Stomach (tissue), 9 donors: ENCODE results near the gene PRSS2. TPM values are rescaled to one million over a fixed set of nuclear protein-coding genes. Genes with fewer than 3 reads are reported as not detected.
A peak's percentile ranks its signal among the peaks of the same experiment; 100 is the strongest.

Experiments used
- DNase-seq, 2 donors: peaks; one replicate each; pipeline versions ENCODE4 v3.0.0 to v3.0.0-alpha.2; 2013 to 2019
- H3K27ac ChIP-seq, 5 donors: fragments of 200-600 bp in 4 of 5; sonication (generic) in 4 of 5; one replicate each; pipeline ENCODE4 v1.5.1; 2013 to 2019; ENCODE audit warnings: mild to moderate bottlenecking in 1 of 5, moderate library complexity in 1 of 5
- H3K27me3 ChIP-seq, 3 donors: fragments of 200-600 bp; sonication (generic); one replicate each; pipeline ENCODE4 v1.5.1; 2017 to 2019; ENCODE audit warnings: mixed run types in 1 of 3
- H3K36me3 ChIP-seq, 4 donors: fragments of 200-600 bp; sonication (generic); 1 replicate in 3 of 4; 2 replicates in 1 of 4; pipeline ENCODE4 v1.5.1; 2016 to 2019
- H3K4me1 ChIP-seq, 4 donors: fragments of 200-600 bp; sonication (generic); one replicate each; pipeline ENCODE4 v1.5.1; 2016 to 2019
- H3K4me3 ChIP-seq, 4 donors: fragments of 200-600 bp; sonication (generic) in 3 of 4; one replicate each; pipeline ENCODE4 v1.5.1; 2016 to 2019; ENCODE audit warnings: mild to moderate bottlenecking in 1 of 4
- H3K9me3 ChIP-seq, 4 donors: fragments of 200-600 bp; sonication (generic); one replicate each; pipeline ENCODE4 v1.5.1; 2016 to 2019
- EP300 ChIP-seq: sonication (generic); formaldehyde crosslinking; IDR thresholded peaks from one replicate; pipeline ENCODE4 v1.6.1; 2017; ENCODE audit warnings: antibody characterized with exemption
- POLR2A ChIP-seq, 4 donors: fragments of 450-650 bp; IDR thresholded peaks; one replicate each; pipeline ENCODE4 v1.6.1; 2016; ENCODE audit warnings: antibody characterized with exemption in 4 of 4, control low read depth in 2 of 4, mild to moderate bottlenecking in 1 of 4, moderate library complexity in 1 of 4
- POLR2AphosphoS5 ChIP-seq, 3 donors: sonication (generic); formaldehyde crosslinking; IDR thresholded peaks; one replicate each; pipeline ENCODE4 v1.6.1; 2016; ENCODE audit warnings: antibody characterized with exemption in 3 of 3
- WGBS, 5 donors: extraction: QIAGEN DNeasy Blood & Tissue Kit in 3 of 5; methylation state at CpG; one replicate each; pipeline versions ENCODE4 v1.1.5 to v1.1.7; 2013 to 2018; 5-methylcytosine and 5-hydroxymethylcytosine counted together
- intact Hi-C: fragments of 100-400 bp; cut with DNase I; formaldehyde crosslinking; loops from one replicate; pipeline ENCODE4 v1.15.1; 2023; ENCODE audit warnings: low total_unique reads
- polyA plus RNA-seq, 3 donors: library from polyadenylated mRNA; stranded (reverse); fragments of 200-250 nt; gene quantifications; one replicate each; pipeline ENCODE4 v1.2.3, GENCODE V29; 2013
- total RNA-seq, 5 donors: library from RNA; depleted of rRNA; stranded (reverse); fragments of >200 nt; gene quantifications; one replicate each; pipeline versions ENCODE4 v1.1.0 to v1.2.3, GENCODE V29; 2014 to 2016
- TF ChIP-seq, protein P1 (sequence below), 7 experiments: fragments of 450-650 bp in 4 of 7; fragments of 200-600 bp in 3 of 7; sonication (generic) in 3 of 7; IDR thresholded peaks; one replicate each; pipeline ENCODE4 v1.5.1; 2016 to 2019; ENCODE audit warnings: antibody characterized with exemption in 7 of 7, control low read depth in 2 of 7, mild to moderate bottlenecking in 1 of 7
- donor health status: healthy with polysubstance abuse.
- donor health status: Bipolar disorder and iron deficiency.
- donor health status: healthy.

The PRSS2 gene
- total and polyA plus RNA-seq, 8 donors: 1.3 to 86.1 (median 59.1) TPM; not detected in 3

DNA sequence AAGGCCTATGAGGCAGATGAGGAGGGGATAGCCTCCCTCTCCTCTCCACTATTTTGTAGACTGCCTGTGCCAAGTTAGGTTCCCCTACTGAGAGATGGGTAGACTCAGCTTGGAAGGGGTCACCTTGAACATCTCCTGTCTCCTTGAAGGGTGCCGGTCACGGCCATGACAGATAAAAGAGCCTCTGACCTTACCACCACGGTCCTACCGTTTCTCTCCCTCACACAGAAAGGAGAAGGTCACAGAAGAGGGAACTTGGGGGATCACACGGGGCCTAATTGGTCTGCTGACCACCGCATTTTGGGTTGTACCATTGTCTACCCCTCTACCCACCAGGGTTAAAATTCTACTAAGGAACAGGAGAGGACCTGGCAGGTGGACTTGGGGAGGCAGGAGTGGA lies 17.0 kb downstream of the PRSS2 start:
- 69 to 89% (median 82%) methylated on average over 6 of the region's 6 CpGs for WGBS, 5 donors

DNA sequence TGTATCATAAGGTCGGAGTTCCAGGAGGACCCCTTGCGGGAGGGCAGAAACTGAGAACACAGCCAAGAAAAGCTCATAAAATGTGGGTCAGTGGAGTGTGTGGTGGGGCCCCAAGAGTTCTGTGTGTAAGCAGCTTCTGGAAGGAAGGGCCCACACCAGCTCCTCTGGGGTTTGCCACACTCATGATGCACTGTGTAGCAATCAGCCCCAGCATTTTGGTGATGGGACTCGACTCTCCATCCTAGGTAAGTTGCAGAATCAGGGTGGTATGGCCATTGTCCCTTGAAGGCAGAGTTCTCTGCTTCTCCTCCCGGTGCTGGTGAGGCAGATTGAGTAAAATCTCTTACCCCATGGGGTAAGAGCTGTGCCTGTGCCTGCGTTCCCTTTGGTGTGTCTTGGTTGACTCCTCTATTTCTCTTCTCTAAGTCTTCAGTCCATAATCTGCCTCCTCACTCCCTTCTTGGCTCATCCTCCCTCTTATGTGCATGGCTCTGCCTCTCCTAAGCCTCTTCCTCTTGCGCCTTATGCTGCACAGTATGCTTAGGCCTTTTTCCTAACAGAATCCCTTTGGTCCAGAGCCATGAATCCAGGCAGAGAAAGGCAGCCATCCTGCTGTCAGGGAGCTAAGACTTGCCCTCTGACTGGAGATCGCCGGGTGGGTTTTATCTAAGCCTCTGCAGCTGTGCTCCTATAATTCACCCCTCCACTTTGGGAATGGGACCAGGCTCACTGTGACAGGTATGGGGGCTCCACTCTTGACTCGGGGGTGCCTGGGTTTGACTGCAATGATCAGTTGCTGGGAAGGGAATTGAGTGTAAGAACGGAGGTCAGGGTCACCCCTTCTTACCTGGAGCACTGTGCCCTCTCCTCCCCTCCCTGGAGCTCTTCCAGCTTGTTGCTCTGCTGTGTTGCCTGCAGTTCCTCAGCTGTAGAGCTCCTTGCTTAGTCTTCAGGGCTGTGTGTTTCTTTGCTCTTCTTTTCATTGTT lies 17.8 kb downstream of the PRSS2 start:
- Histone ChIP-seq H3K36me3 (no peaks in the 10 kb centered on the region), H3K27me3 (peaks cover 0 to 43% (median 3%) of the 10 kb centered on the region in 3 donors), H3K9me3 (no peaks in the 10 kb centered on the region), H3K4me3 (peak overlapping the region in 2 of 4 donors; percentile 7 to 17), H3K27ac (peak overlapping the region in 2 of 5 donors; percentile 13 to 20), H3K4me1 (no peaks in the 10 kb centered on the region)
- WGBS, 5 donors: 67 to 79% (median 76%) methylated on average over 9 to 10 of the region's 10 CpGs
- TF ChIP-seq EP300 (no peak), POLR2AphosphoS5 (IDR thresholded peaks at IDR 0.05) (no peak), POLR2A (IDR thresholded peaks at IDR 0.05) (no peak)
- TF ChIP-seq, protein P1, sequence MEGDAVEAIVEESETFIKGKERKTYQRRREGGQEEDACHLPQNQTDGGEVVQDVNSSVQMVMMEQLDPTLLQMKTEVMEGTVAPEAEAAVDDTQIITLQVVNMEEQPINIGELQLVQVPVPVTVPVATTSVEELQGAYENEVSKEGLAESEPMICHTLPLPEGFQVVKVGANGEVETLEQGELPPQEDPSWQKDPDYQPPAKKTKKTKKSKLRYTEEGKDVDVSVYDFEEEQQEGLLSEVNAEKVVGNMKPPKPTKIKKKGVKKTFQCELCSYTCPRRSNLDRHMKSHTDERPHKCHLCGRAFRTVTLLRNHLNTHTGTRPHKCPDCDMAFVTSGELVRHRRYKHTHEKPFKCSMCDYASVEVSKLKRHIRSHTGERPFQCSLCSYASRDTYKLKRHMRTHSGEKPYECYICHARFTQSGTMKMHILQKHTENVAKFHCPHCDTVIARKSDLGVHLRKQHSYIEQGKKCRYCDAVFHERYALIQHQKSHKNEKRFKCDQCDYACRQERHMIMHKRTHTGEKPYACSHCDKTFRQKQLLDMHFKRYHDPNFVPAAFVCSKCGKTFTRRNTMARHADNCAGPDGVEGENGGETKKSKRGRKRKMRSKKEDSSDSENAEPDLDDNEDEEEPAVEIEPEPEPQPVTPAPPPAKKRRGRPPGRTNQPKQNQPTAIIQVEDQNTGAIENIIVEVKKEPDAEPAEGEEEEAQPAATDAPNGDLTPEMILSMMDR (IDR thresholded peaks at IDR 0.05): no peak
- intact Hi-C loops: loop anchor here (10.0 kb wide), 1 partner anchor 154 kb away; no protein-coding TSS in a partner anchor
- DNase-seq: no peak

More for the DNA sequence above, 17.0 kb downstream of the PRSS2 start:
- intact Hi-C loops: loop anchor here (10.0 kb wide), 1 partner anchor 153 kb away; no protein-coding TSS in a partner anchor
- Histone ChIP-seq H3K36me3 (no peaks in the 10 kb centered on the region), H3K4me3 (no peak overlapping the region), H3K27ac (peak overlapping the region in 2 of 5 donors; percentile 20 to 32), H3K4me1 (peaks cover 0 to 8% (median 5%) of the 10 kb centered on the region in 4 donors), H3K27me3 (peaks cover 0 to 44% (median 3%) of the 10 kb centered on the region in 3 donors), H3K9me3 (no peaks in the 10 kb centered on the region)
- DNase-seq: no peak
- no peak for TF ChIP-seq POLR2AphosphoS5 (IDR thresholded peaks at IDR 0.05)
- TF ChIP-seq, protein P1 (IDR thresholded peaks at IDR 0.05): no peak
- TF ChIP-seq EP300: no peak
- TF ChIP-seq POLR2A (IDR thresholded peaks at IDR 0.05): no peak

DNA sequence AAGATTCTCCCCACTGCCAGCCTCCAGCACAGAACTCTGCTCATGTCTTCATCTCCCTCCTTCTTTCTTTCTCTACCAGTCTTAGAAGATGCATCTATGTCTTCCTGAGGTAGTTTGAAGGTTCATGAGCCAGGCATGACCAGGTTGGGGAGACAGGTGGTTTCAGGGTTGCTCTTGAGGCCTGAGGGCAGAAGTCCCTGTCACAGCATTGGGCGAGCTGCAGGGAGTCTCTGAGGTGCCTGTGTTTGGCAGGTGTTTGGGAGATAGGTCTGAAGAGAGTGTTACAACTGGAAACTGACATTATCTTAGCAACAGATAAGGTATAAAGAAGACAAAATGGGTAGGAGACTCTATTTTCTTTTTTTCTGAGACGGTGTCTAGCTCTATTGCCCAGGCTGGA lies 18.7 kb downstream of the PRSS2 start:
- Histone ChIP-seq H3K4me3 (no peak overlapping the region), H3K9me3 (no peaks in the 10 kb centered on the region), H3K4me1 (no peaks in the 10 kb centered on the region), H3K36me3 (no peaks in the 10 kb centered on the region), H3K27me3 (peaks cover 0 to 44% (median 0%) of the 10 kb centered on the region in 3 donors), H3K27ac (peak overlapping the region in 1 of 5 donors; percentile 9)
- WGBS, 5 donors: 64 to 88% (median 75%) methylated on average over 2 of the region's 2 CpGs
- no peak for DNase-seq
- intact Hi-C loops: loop anchor here (10.0 kb wide), 1 partner anchor 155 kb away; no protein-coding TSS in a partner anchor
- TF ChIP-seq, protein P1 (IDR thresholded peaks at IDR 0.05): no peak
- TF ChIP-seq EP300: no peak
- no peak for TF ChIP-seq POLR2AphosphoS5 (IDR thresholded peaks at IDR 0.05)
- no peak for TF ChIP-seq POLR2A (IDR thresholded peaks at IDR 0.05)

DNA sequence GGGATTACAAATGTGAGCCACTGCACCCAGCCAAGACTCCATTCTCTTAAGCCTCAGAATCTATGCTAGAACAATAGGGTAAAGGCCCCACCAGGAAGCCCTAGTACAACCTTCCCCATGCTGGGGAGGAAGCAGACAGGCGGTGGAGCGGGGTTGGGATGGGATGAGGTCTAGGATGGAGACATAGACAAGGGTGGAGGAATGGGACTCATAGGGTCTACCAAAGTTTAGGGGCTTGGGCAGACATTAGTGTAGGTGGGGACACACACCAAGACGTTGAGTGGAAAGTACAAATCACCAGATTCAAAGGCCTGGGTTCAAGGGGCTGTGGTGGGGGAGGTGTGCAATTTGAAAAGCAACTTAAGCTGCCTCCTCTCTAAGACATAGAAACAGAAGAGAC lies 19.3 kb downstream of the PRSS2 start:
- intact Hi-C loops: no loop called here
- Histone ChIP-seq H3K27ac (peak overlapping the region in 1 of 5 donors; percentile 9), H3K4me1 (no peaks in the 10 kb centered on the region), H3K36me3 (no peaks in the 10 kb centered on the region), H3K27me3 (peaks cover 0 to 50% (median 0%) of the 10 kb centered on the region in 3 donors), H3K9me3 (no peaks in the 10 kb centered on the region), H3K4me3 (no peak overlapping the region)
- TF ChIP-seq POLR2AphosphoS5 (IDR thresholded peaks at IDR 0.05) (no peak), EP300 (no peak), POLR2A (IDR thresholded peaks at IDR 0.05) (no peak)
- TF ChIP-seq, protein P1 (IDR thresholded peaks at IDR 0.05): no peak
- 69 to 89% (median 86%) methylated on average over 3 of the region's 3 CpGs for WGBS, 5 donors
- no peak for DNase-seq
